ENCODE measurements around the gene PDXDC1.
"Not testable (repeated sequence)": the region's sequence is repeated elsewhere in the genome, so short reads cannot be mapped to it uniquely, and the experiment has no call there.

Gene PDXDC1

GRCh38 chr16:15168953-15169652 is 194.3 kb downstream of the PDXDC1 start:
- DNase-seq, result not testable (repeated sequence)

GRCh38 chr16:15179909-15180308 is 205.1 kb downstream of the PDXDC1 start:
- not testable (repeated sequence) for DNase-seq

- DNase-seq, result not testable (repeated sequence)
Observed at GRCh38 chr16:15180946-15181345, 206.1 kb downstream of the PDXDC1 start.

GRCh38 chr16:15184000-15184399 is 209.2 kb downstream of the PDXDC1 start:
- not testable (repeated sequence) for DNase-seq
